Measurements from ENCODE around the gene IQCE.

DNA sequence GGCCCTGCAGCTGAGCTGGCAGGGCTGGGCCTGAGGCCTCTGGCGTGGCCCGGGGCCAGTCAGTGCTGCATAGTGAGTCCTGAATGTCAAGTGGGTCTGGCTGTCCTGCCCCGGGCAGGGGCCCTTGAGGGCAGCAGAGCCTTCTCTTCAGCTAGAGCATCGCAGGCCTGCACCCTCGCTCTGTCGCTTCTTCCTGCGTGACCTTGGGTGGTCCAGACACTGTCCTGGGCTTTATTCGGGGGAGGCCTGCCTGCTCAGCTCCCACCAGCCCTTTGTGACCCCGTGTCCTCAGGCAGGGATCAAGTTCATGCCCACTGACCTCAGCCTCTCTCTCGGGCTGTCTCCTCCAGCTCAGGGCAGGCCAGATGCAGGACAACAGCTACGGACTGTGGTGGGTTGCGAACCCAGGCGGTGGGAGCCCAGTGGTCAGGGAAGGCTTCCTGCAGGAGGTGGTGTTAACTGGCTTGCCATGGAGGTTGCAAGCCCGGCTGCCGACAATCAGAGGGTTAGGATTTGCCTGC, 76.4 kb downstream of the IQCE start:
- TF ChIP-seq EZH2phosphoT487 (IDR thresholded peaks at IDR 0.05; ENCODE audit: borderline replicate concordance) (no peak), POLR2A (IDR thresholded peaks at IDR 0.05; ENCODE audit: borderline replicate concordance, extremely low read depth, insufficient read depth, insufficient read length) (no peak), FOSL1 (IDR thresholded peaks at IDR 0.05; ENCODE audit: low read depth) (no peak), POLR2AphosphoS5 (IDR thresholded peaks at IDR 0.05; ENCODE audit: low read depth, low read length) (no peak), TCF7L2 (IDR thresholded peaks at IDR 0.05; ENCODE audit: borderline replicate concordance, extremely low read depth, insufficient read depth, insufficient read length) (no peak), RAD21 (IDR thresholded peaks at IDR 0.05; ENCODE audit: low read depth) (no peak), YY1 (IDR thresholded peaks at IDR 0.05; ENCODE audit: extremely low read depth, insufficient replicate concordance, low read depth, low read length) (no peak)
- TF ChIP-seq, protein P1, sequence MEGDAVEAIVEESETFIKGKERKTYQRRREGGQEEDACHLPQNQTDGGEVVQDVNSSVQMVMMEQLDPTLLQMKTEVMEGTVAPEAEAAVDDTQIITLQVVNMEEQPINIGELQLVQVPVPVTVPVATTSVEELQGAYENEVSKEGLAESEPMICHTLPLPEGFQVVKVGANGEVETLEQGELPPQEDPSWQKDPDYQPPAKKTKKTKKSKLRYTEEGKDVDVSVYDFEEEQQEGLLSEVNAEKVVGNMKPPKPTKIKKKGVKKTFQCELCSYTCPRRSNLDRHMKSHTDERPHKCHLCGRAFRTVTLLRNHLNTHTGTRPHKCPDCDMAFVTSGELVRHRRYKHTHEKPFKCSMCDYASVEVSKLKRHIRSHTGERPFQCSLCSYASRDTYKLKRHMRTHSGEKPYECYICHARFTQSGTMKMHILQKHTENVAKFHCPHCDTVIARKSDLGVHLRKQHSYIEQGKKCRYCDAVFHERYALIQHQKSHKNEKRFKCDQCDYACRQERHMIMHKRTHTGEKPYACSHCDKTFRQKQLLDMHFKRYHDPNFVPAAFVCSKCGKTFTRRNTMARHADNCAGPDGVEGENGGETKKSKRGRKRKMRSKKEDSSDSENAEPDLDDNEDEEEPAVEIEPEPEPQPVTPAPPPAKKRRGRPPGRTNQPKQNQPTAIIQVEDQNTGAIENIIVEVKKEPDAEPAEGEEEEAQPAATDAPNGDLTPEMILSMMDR (IDR thresholded peaks at IDR 0.05 in 2 of 3, conservative IDR thresholded peaks at IDR 0.05 in 1 of 3; ENCODE audit: borderline replicate concordance in 1 of 3, insufficient read depth in 1 of 3, low read depth in 2 of 3, low read length in 2 of 3): no peak
- TF ChIP-seq, protein P2, sequence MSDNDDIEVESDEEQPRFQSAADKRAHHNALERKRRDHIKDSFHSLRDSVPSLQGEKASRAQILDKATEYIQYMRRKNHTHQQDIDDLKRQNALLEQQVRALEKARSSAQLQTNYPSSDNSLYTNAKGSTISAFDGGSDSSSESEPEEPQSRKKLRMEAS (IDR thresholded peaks at IDR 0.05): no peak
